Measurements from ENCODE around the gene MAGEB17.

DNA sequence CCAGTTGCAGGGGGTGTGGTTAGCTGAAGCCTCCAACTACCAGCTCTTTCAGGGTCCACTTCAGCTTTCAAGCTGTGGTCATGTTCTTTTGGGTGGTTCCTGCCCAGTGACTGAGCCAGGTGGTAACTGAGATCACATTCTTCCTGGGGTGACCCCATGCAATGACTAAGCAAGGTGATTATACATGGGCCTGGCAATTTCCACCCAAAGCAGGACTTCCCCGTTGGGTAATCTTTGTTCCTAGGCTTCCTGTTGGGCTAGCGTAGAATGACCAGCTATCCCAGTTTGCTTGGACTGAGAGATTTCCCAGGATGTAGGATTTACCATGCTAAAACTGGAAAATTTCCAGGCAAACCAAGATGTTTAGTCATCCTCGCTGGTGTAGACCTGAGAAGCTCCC lies 18.4 kb upstream of the MAGEB17 start:
- TF ChIP-seq, protein P1, sequence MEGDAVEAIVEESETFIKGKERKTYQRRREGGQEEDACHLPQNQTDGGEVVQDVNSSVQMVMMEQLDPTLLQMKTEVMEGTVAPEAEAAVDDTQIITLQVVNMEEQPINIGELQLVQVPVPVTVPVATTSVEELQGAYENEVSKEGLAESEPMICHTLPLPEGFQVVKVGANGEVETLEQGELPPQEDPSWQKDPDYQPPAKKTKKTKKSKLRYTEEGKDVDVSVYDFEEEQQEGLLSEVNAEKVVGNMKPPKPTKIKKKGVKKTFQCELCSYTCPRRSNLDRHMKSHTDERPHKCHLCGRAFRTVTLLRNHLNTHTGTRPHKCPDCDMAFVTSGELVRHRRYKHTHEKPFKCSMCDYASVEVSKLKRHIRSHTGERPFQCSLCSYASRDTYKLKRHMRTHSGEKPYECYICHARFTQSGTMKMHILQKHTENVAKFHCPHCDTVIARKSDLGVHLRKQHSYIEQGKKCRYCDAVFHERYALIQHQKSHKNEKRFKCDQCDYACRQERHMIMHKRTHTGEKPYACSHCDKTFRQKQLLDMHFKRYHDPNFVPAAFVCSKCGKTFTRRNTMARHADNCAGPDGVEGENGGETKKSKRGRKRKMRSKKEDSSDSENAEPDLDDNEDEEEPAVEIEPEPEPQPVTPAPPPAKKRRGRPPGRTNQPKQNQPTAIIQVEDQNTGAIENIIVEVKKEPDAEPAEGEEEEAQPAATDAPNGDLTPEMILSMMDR (IDR thresholded peaks at IDR 0.05): no peak
- no peak for TF ChIP-seq POLR2A (IDR thresholded peaks at IDR 0.05)

All from esophagus squamous epithelium (tissue), 4 donors.